Ishikawa (cell line): ENCODE data around the gene KRTAP10-3.

ENCODE experiments used
- CEBPB ChIP-seq: IDR thresholded peaks from 2 replicates; pipeline ENCODE4 v1.6.1; 2012
- CREB1 ChIP-seq: IDR thresholded peaks from 2 replicates; pipeline ENCODE4 v1.6.1; 2012; ENCODE audit warnings: low read depth
- EGR1 ChIP-seq: IDR thresholded peaks from 2 replicates; pipeline ENCODE4 v1.6.1; 2012
- EP300 ChIP-seq: IDR thresholded peaks from 2 replicates; pipeline ENCODE4 v1.6.1; 2012; ENCODE audit warnings: borderline replicate concordance
- FOXM1 ChIP-seq: IDR thresholded peaks from 2 replicates; pipeline ENCODE4 v1.6.1; 2012; ENCODE audit warnings: low read depth, borderline replicate concordance
- NFIC ChIP-seq: IDR thresholded peaks from 2 replicates; pipeline ENCODE4 v1.6.1; 2012
- RAD21 ChIP-seq: IDR thresholded peaks from 2 replicates; pipeline ENCODE4 v1.6.1; 2012; ENCODE audit warnings: low read depth
- TAF1 ChIP-seq: IDR thresholded peaks from 2 replicates; pipeline ENCODE4 v1.6.1; 2012; ENCODE audit warnings: low read depth, mild to moderate bottlenecking
- TCF12 ChIP-seq: IDR thresholded peaks from 2 replicates; pipeline ENCODE4 v1.6.1; 2012; ENCODE audit warnings: low read depth
- TEAD4 ChIP-seq: IDR thresholded peaks from 2 replicates; pipeline ENCODE4 v1.6.1; 2012
- YY1 ChIP-seq: IDR thresholded peaks from 2 replicates; pipeline ENCODE4 v1.6.1; 2012; ENCODE audit warnings: low read depth
- ZBTB7A ChIP-seq: IDR thresholded peaks from 2 replicates; pipeline ENCODE4 v1.6.1; 2012; ENCODE audit warnings: low read depth
- TF ChIP-seq, protein P1 (sequence below): IDR thresholded peaks from 2 replicates; pipeline ENCODE4 v1.6.1; 2012
- TF ChIP-seq, protein P2 (sequence below): IDR thresholded peaks from 2 replicates; pipeline ENCODE4 v1.6.1; 2012; ENCODE audit warnings: low read depth, mild to moderate bottlenecking
- TF ChIP-seq, protein P3 (sequence below): IDR thresholded peaks from 2 replicates; pipeline ENCODE4 v1.6.1; 2012

Gene KRTAP10-3

DNA sequence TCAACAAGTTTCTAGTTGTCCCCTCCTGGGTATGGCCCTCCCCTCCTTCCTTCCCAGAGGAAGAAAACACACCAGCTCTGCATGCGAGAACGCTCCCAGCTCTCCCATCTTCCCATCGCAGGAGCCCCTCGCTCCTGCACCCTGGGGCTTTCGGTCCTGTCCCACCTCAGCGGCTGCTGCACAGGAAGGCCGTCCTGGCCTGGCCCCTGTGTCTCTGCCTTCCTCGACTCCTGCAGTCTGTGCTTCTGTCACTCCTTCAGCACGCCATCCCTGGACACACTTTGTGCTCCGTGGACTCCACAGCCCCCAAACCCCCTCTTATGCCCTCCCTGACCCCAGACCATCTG lies 41.8 kb downstream of the KRTAP10-3 start:
- TF ChIP-seq, protein P1, sequence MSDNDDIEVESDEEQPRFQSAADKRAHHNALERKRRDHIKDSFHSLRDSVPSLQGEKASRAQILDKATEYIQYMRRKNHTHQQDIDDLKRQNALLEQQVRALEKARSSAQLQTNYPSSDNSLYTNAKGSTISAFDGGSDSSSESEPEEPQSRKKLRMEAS: no peak
- no peak for TF ChIP-seq YY1
- TF ChIP-seq CEBPB: no peak
- TF ChIP-seq, protein P2, sequence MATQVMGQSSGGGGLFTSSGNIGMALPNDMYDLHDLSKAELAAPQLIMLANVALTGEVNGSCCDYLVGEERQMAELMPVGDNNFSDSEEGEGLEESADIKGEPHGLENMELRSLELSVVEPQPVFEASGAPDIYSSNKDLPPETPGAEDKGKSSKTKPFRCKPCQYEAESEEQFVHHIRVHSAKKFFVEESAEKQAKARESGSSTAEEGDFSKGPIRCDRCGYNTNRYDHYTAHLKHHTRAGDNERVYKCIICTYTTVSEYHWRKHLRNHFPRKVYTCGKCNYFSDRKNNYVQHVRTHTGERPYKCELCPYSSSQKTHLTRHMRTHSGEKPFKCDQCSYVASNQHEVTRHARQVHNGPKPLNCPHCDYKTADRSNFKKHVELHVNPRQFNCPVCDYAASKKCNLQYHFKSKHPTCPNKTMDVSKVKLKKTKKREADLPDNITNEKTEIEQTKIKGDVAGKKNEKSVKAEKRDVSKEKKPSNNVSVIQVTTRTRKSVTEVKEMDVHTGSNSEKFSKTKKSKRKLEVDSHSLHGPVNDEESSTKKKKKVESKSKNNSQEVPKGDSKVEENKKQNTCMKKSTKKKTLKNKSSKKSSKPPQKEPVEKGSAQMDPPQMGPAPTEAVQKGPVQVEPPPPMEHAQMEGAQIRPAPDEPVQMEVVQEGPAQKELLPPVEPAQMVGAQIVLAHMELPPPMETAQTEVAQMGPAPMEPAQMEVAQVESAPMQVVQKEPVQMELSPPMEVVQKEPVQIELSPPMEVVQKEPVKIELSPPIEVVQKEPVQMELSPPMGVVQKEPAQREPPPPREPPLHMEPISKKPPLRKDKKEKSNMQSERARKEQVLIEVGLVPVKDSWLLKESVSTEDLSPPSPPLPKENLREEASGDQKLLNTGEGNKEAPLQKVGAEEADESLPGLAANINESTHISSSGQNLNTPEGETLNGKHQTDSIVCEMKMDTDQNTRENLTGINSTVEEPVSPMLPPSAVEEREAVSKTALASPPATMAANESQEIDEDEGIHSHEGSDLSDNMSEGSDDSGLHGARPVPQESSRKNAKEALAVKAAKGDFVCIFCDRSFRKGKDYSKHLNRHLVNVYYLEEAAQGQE: no peak
- no peak for TF ChIP-seq TAF1
- TF ChIP-seq TEAD4: no peak
- no peak for TF ChIP-seq ZBTB7A
- TF ChIP-seq, protein P3, sequence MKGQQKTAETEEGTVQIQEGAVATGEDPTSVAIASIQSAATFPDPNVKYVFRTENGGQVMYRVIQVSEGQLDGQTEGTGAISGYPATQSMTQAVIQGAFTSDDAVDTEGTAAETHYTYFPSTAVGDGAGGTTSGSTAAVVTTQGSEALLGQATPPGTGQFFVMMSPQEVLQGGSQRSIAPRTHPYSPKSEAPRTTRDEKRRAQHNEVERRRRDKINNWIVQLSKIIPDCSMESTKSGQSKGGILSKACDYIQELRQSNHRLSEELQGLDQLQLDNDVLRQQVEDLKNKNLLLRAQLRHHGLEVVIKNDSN: no peak
- no peak for TF ChIP-seq EGR1
- TF ChIP-seq RAD21: no peak
- no peak for TF ChIP-seq FOXM1
- TF ChIP-seq TCF12: no peak
- TF ChIP-seq CREB1: no peak
- no peak for TF ChIP-seq EP300
- no peak for TF ChIP-seq NFIC

DNA sequence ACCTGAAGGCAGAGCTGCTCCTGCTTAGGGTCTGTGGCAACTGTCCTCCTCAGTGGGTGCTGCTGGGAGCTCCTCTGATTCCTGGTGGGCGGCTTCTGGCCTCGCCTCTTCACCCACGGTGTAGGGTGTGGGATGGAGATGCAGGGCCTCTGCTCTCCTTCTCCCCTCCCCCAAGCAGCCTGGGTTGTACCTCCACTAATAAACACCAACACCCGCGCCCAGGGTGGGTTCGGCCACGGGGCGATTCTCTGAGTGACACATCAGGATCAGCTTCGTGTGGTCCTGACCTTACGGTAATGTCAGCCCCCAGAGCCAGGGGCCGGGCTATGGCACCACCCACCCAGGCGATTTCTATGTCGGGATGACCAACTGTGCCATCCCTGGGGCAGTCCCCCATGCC lies 42.3 kb downstream of the KRTAP10-3 start:
- TF ChIP-seq, protein P1: no peak
- no peak for TF ChIP-seq EGR1
- TF ChIP-seq EP300: no peak

DNA sequence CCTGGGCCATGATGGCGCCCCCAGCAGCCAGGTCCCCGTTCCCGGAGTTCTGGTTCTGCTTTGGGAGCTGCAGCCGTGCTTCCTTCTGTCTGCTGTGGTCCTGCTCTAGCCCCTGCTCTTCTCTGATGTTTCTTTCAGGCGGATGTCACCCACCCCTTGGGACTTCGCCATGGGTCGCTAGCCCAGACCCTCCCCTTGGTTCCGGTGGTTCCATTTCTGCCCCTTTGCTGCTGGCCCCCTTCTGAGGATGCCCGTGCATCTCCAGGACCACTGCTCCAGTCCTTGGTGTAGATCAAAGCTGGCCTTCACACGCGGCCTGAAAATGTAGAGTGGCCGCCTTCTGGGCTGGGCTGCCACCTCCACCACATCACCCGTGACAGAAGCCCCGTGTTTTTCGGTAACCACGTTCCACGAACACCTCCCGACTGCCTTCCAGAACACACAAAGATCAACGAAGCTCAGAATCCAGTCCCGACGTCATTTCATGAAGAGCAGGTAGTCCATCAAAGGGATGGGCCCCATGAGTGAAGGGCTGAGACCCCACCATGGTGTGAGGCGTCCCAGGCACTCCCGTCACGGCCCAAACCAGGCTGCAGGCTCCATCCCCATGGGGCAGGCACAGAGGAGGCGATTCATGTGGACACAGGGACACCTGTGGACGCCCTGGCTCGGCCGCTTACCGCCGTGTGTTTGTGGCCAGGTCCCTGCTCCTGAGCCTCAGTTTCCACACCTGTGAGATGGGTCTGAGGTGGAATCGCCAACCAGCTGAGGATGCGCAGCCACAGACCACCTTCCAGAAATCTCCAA lies 43.0 kb downstream of the KRTAP10-3 start:
- TF ChIP-seq CREB1 (no peak), EP300 (no peak), CEBPB (no peak), RAD21 (no peak), TCF12 (no peak), ZBTB7A (no peak), NFIC (no peak), EGR1 (no peak), TAF1 (no peak), TEAD4 (no peak), FOXM1 (no peak), YY1 (no peak)
- TF ChIP-seq, protein P1: no peak
- TF ChIP-seq, protein P2: no peak
- TF ChIP-seq, protein P3: no peak

DNA sequence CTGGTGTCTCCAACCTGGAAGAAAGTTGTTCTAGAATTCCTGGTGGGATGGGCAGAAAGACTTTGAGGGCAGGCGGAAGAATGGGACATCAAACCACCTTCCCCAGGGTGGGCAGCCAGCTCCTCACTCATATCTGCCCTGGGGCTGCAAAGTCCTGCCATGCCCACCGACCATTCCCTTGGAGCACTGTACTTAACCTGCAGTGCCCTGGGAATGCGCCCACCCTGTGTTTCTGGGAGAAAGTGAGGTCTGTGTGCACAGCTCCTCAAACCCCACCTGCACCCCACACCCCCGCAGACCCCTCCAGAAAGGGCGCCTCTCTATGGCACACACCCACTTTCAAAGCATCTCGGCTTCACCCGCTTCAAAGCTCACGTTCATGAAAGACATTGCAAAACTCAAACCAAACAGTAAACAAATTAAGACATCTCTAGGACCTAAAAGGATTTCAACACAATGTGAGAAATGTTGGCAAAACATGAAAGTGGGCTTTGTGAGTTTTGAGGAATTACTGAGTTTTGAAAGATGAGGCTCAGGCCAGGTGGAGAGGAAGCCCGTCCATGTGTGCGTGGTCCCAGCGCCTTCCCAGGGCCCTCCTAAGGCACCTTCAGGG lies 43.7 kb downstream of the KRTAP10-3 start:
- TF ChIP-seq ZBTB7A (no peak), RAD21 (no peak), TAF1 (no peak), YY1 (no peak), CEBPB (no peak), EP300 (no peak), TEAD4 (no peak), NFIC (no peak), EGR1 (no peak), CREB1 (no peak), FOXM1 (no peak)
- TF ChIP-seq, protein P1: no peak
- TF ChIP-seq, protein P2: no peak
- TF ChIP-seq, protein P3: no peak
